Lung (tissue), 12 donors: Measurements from ENCODE around the gene NLRC3. TPM values are rescaled to one million over a fixed set of nuclear protein-coding genes. Genes with fewer than 3 reads are reported as not detected.

Source experiments
- ATAC-seq: fragments of 200-7000 bp; cut with Tn5 transposase; one replicate; pipeline ENCODE4 v1.9.1; 2020; ENCODE audit warnings: moderate number of reproducible peaks; ENCODE audit not compliant: insufficient read depth, low FRiP score
- DNase-seq, 3 donors: peaks; one replicate each; pipeline ENCODE4 v3.0.0-alpha.2; 2013 to 2017
- H3K27ac ChIP-seq, 2 donors: one replicate each; pipeline ENCODE4 v1.5.1; 2013; ENCODE audit warnings: mild to moderate bottlenecking in 2 of 2, moderate library complexity in 2 of 2, control low read depth in 1 of 2, inconsistent platforms in 1 of 2, low read depth in 1 of 2, low read length in 1 of 2
- H3K27me3 ChIP-seq, 3 donors: one replicate each; pipeline ENCODE4 v1.5.1; 2013; ENCODE audit warnings: low read length in 2 of 3; ENCODE audit not compliant: control insufficient read depth in 3 of 3, insufficient read depth in 3 of 3
- H3K36me3 ChIP-seq, 4 donors: one replicate each; pipeline ENCODE4 v1.5.1; 2013; ENCODE audit warnings: low read length in 4 of 4, mild to moderate bottlenecking in 1 of 4, moderate library complexity in 1 of 4; ENCODE audit not compliant: control insufficient read depth in 4 of 4, insufficient read depth in 4 of 4
- H3K4me1 ChIP-seq, 5 donors: one replicate each; pipeline ENCODE4 v1.5.1; 2013; ENCODE audit warnings: low read length in 5 of 5, mild to moderate bottlenecking in 2 of 5, moderate library complexity in 1 of 5; ENCODE audit not compliant: control insufficient read depth in 5 of 5, insufficient read depth in 5 of 5
- H3K4me3 ChIP-seq: one replicate; pipeline ENCODE4 v1.5.1; 2013; ENCODE audit warnings: mild to moderate bottlenecking, control low read depth, moderate library complexity
- H3K9ac ChIP-seq, 2 donors: one replicate each; pipeline ENCODE4 v1.5.1; 2013; ENCODE audit warnings: low read length in 2 of 2, control low read depth in 1 of 2; ENCODE audit not compliant: insufficient read depth in 1 of 2
- H3K9me3 ChIP-seq, 4 donors: one replicate each; pipeline ENCODE4 v1.5.1; 2013; ENCODE audit warnings: low read length in 3 of 4, mild to moderate bottlenecking in 1 of 4, moderate library complexity in 1 of 4; ENCODE audit not compliant: control insufficient read depth in 4 of 4, insufficient read depth in 3 of 4
- CTCF ChIP-seq: IDR thresholded peaks from 2 replicates; pipeline ENCODE4 v1.5.1; 2012; ENCODE audit warnings: mild to moderate bottlenecking; ENCODE audit errors: control extremely low read depth, extremely low read depth
- WGBS, 2 donors: extraction: QIAGEN DNeasy Blood & Tissue Kit; methylation state at CpG; one replicate each; pipeline ENCODE4 v1.1.7; 2013; 5-methylcytosine and 5-hydroxymethylcytosine counted together
- polyA plus RNA-seq, 2 donors: library from polyadenylated mRNA; stranded (reverse); fragments of 200-250 nt; gene quantifications; one replicate each; pipeline ENCODE4 v1.2.1, GENCODE V29; 2013
- total RNA-seq, 2 donors: library from RNA; depleted of rRNA in 1 of 2; stranded (reverse); fragments of >200 nt in 1 of 2; gene quantifications; one replicate each; pipeline ENCODE4 v1.2.1, GENCODE V29; 2014 to 2021
- donor health status: control.
- donor health status: control.
- donor health status: Bipolar disorder and iron deficiency.
- donor health status: healthy.
- donor health status: DM: yes; HTN: yes; CAD: no.

NLRC3 gene
- total and polyA plus RNA-seq, 4 donors = 1.1 to 4.4 (median 2.5) TPM

- H3K27ac ChIP-seq = no peak overlapping the region
- no peak for TF ChIP-seq CTCF
- no peaks in the 10 kb centered on the region for H3K9me3 ChIP-seq
- H3K36me3 ChIP-seq = peaks cover 0 to 10% (median 5%) of the 10 kb centered on the region in 4 donors
- DNase-seq (peak; percentile 19 to 29 (median 24)), ATAC-seq (no peak)
- H3K27me3 ChIP-seq = no peaks in the 10 kb centered on the region
- H3K9ac ChIP-seq = no peak overlapping the region
- H3K4me3 ChIP-seq = no peak overlapping the region
- H3K4me1 ChIP-seq = peaks cover 0 to 7% (median 0%) of the 10 kb centered on the region in 5 donors
- 61 to 73% methylated on average over 8 of the region's 8 CpGs for WGBS, 2 donors
Observed at GRCh38 chr16:3580686-3581085, 3.5 kb upstream of the NLRC3 start.

GRCh38 chr16:3580251-3580651 lies 3.0 kb upstream of the NLRC3 start:
- H3K4me1 ChIP-seq = peaks cover 0 to 7% (median 0%) of the 10 kb centered on the region in 5 donors
- no peak overlapping the region for H3K27ac ChIP-seq
- DNase-seq (peak in 2 of 3 donors; percentile 8), ATAC-seq (no peak)
- no peak overlapping the region for H3K4me3 ChIP-seq
- H3K9ac ChIP-seq = no peak overlapping the region
- peaks cover 0 to 10% (median 5%) of the 10 kb centered on the region in 4 donors for H3K36me3 ChIP-seq
- H3K9me3 ChIP-seq = no peaks in the 10 kb centered on the region
- no peak for TF ChIP-seq CTCF
- 36 to 64% methylated on average over 11 of the region's 11 CpGs for WGBS, 2 donors
- H3K27me3 ChIP-seq = no peaks in the 10 kb centered on the region

GRCh38 chr16:3579776-3580175 lies 2.6 kb upstream of the NLRC3 start:
- no peak for TF ChIP-seq CTCF
- H3K4me3 ChIP-seq = no peak overlapping the region
- peaks cover 0 to 10% (median 4%) of the 10 kb centered on the region in 4 donors for H3K36me3 ChIP-seq
- ATAC-seq = no peak
- no peaks in the 10 kb centered on the region for H3K9me3 ChIP-seq
- DNase-seq = no peak
- H3K9ac ChIP-seq = no peak overlapping the region
- WGBS, 2 donors = 88 to 90% methylated on average over 7 of the region's 7 CpGs
- H3K4me1 ChIP-seq = peaks cover 0 to 7% (median 0%) of the 10 kb centered on the region in 5 donors
- H3K27me3 ChIP-seq = no peaks in the 10 kb centered on the region
- H3K27ac ChIP-seq = no peak overlapping the region
